CD4-positive, alpha-beta T cell treated with Interleukin-17A for 4 hours (primary cell): ENCODE results near the gene RNU1-3.
"Not testable (repeated sequence)": the region's sequence is repeated elsewhere in the genome, so short reads cannot be mapped to it uniquely, and the experiment has no call there.

ENCODE experiments used
- DNase-seq: peaks from one replicate; pipeline ENCODE4 v3.0.0-alpha.2; 2020; ENCODE audit warnings: mixed read lengths

RNU1-3 gene

DNA sequence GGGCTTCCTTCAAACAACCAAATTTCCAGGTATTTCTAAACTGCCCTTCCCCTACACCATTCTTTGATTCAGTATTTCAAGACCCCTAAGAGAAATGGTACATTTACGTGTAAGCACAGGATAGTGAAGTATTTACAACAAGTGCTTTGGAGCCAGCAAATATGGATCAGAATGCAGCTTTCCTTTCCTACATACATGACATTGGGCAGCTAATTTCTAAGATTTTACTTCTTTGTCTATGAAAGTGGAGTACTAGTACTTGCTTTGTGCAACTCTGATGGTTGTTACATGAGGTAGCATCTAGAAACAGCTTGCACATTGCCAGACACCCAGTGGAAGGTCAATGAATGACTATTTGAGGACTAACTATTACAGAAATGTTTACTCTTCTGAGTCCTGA, 15.2 kb downstream of the RNU1-3 start:
- not testable (repeated sequence) for DNase-seq

GRCh38 chr1:16649960-16650359, 16.8 kb downstream of the RNU1-3 start:
- not testable (repeated sequence) for DNase-seq

DNA sequence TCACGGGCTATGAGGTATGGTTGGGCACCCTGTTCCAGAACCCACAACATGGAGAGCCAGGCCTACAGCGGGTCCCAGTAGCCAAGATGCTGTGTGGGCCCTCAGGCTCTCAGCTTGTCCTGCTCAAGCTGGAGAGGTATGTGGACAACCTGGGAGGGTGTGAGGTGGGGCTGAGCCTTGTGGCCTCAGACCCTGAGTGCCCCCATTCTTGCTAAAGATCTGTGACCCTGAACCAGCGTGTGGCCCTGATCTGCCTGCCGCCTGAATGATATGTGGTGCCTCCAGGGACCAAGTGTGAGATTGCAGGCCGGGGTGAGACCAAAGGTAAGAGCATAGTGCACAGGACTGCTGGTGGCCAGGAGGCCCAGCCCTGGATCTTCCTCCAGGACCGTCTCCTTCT, 17.4 kb downstream of the RNU1-3 start:
- not testable (repeated sequence) for DNase-seq

- not testable (repeated sequence) for DNase-seq
Measured at GRCh38 chr1:16648756-16649155, 18.0 kb downstream of the RNU1-3 start.

GRCh38 chr1:16648250-16648649, 18.5 kb downstream of the RNU1-3 start:
- DNase-seq: not testable (repeated sequence)

DNA sequence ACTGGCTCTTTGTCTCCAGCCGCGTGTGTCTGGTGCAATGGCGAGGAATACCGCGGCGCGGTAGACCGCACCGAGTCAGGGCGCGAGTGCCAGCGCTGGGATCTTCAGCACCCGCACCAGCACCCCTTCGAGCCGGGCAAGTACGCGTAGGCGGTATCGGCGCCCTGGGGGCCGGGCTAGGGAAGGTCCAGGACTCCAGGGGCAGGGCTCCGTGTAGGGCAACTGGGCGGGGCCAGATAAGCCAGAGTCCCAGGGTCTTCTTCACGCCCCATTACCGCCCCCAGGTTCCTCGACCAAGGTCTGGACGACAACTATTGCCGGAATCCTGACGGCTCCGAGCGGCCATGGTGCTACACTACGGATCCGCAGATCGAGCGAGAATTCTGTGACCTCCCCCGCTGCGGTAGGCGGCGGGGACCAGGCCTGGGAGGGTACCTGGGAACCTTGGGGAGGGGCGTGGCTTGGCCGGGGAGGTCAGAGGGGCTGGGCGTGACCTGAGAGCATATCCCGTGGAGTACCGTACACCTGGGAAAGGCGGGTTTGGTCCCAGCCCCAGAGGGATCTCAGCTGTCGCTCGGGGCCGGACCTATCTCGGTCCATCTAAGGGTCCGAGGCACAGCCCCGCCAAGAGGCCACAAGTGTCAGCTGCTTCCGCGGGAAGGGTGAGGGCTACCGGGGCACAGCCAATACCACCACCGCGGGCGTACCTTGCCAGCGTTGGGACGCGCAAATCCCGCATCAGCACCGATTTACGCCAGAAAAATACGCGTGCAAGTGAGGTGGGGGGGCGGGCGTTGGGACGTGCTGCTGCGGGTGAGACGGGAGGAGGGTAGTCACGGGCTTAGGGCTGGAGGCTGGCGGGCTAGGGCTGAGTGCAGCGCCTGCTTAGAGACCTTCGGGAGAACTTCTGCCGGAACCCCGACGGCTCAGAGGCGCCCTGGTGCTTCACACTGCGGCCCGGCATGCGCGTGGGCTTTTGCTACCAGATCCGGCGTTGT, 19.3 kb downstream of the RNU1-3 start:
- DNase-seq: not testable (repeated sequence)

DNA sequence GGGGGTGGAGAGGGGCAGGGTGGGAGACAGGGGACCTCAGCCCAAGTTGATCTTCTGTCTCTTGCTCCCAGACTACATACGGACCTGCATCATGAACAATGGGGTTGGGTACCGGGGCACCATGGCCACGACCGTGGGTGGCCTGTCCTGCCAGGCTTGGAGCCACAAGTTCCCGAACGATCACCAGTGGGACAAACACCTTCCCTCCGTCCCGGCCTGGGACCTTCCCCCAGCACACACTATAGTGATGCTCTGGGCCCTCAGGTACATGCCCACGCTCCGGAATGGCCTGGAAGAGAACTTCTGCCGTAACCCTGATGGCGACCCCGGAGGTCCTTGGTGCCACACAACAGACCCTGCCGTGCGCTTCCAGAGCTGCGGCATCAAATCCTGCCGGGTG, 20.0 kb downstream of the RNU1-3 start:
- not testable (repeated sequence) for DNase-seq

- peak; percentile 2 for DNase-seq
Measured at GRCh38 chr1:16646061-16646664, 20.6 kb downstream of the RNU1-3 start.

GRCh38 chr1:16645271-16646060, 21.3 kb downstream of the RNU1-3 start:
- DNase-seq: peak; percentile 2

GRCh38 chr1:16644482-16645270, 22.1 kb downstream of the RNU1-3 start:
- peak; percentile 99 for DNase-seq

DNA sequence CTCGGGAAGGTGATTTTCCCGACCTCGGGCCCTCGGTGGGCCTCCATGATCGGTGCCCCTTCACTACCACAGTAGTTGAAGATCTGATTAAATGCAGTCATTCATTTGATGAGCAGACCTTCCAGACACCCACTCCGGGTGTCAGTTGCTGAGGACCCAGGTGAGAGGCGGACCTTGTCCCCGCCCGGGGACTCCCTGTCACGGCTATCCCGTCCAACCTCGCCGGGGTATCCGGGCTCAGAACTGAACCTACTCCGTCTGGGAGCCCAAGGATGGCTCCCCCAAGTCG, 22.6 kb downstream of the RNU1-3 start:
- no peak for DNase-seq

- DNase-seq: peak; percentile 5
Measured at GRCh38 chr1:16643476-16644192, 23.1 kb downstream of the RNU1-3 start.

GRCh38 chr1:16643001-16643411, 23.7 kb downstream of the RNU1-3 start:
- peak; percentile 3 for DNase-seq

GRCh38 chr1:16642025-16642966, 24.5 kb downstream of the RNU1-3 start:
- peak; percentile 2 for DNase-seq

DNA sequence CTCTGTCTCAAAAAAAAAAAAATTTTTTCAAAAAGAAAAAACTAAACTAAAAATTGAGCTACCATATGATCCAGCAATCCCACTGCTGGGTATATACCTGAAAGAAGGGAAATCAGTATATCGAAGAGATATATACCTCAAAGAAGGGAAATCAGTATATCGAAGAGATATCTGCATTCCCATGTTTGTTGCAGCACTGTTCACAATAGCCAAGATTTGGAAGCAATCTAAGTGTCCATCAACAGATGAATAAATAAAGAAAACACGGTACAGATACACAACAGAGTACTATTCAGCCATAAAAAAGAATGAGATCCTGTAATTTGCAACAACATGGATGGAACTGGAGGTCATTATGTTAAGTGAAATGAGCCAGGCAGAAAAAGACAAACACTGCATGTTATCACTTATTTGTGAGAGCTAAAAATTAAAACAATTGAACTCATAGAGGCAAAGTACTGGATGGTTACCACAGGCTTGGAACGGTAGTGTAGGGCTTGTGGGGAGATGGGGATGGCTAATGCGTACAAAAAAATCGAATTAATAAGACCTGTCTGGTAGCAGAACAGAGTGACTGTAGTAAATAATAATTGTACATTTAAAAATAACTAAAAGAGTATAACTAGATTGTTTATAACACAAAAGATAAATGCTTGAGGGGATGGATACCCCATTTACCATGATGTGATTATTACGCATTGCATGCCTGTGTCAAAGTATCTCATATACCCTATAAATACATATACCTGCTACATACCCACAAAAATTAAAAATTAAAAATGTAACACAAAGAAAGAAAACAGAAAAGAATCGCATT, 25.4 kb downstream of the RNU1-3 start:
- DNase-seq: not testable (repeated sequence)

DNA sequence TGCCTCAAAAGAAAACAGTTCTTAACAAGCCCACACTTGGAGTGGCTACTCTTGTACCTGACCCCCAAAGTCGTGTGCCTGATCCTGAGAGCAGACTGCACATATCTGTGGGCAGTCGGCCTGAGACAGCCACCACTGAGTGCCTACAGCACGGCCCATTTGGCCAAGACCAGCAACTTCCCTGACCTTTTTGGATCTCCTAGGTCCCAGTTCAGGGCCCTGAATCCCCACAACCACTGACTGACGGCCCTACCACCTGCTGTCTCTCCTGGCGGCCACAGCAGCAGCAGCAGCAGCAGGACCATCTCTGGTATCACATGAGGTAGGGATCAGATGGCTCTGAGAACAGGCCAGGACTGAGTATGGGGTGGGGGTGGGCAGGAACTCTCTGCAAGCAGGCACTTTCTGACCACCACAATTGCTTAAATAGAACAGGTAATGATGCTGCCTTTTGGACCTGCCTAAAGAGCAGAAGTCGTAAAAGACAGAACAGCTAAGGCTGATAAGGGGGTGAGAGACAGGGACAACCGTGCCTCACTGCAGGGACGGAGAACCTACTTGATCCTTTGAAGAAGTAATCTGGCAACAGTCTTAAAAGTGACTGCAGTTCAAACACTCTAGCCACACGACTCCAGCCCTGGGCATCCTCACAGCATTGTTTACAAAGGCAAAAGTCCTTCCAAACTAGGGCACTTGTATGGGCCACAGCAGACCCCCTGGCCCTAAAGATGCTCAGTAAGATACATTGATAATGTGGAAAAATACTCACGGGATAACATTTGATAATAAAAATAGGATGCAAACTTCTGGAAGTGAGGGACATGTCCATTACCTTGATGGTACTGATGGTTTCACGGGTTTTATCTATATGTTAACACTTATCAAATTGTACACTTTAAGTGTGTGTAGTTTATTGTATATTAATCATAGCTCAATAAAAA, 27.4 kb downstream of the RNU1-3 start:
- not testable (repeated sequence) for DNase-seq

DNA sequence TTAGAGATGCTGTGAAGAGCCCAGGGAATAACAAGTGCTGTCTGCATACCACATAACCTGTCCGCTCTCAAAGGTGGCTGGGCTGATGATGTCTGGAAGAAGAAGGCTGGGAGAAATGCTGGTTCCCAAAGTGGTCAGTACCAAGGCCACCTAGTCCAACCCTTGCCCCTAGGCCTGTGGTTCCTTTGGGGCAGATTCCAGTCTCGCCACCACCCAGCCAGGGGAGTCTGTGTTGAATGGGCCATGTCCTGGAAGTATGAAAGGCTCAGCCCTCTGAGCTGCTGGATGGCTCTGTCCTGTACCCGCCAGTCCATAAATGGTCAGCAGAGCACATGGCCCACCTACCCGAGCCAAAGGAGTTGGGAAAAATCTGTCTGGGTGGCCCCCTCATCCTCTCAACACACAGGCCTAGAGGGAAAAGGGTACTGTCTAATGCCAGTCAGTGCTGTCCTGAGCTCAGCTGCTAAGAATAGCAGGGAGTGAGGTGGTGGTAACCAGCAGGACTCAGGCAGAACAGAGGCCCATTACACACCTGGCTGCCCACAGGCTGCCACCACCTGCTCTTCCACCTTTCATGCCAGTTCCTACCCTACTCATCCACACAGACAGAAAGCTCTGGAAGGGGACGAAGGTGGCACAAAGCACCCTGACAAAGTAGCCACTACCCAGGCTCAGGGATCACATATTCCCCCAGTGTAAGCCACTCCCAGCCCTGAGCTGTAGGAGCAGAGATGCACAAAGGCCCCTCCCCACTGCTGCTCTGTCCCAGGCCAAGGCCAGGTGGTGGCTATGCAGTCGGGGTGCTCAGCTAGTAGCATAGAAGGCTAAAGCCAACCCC, 28.6 kb downstream of the RNU1-3 start:
- DNase-seq: not testable (repeated sequence)
